ENCODE data around the gene TBX19. TPM values are rescaled to one million over a fixed set of nuclear protein-coding genes. Genes with fewer than 3 reads are reported as not detected.

Gene TBX19
- total RNA-seq, 1 donor from 2014 or later, result 1.3 TPM

- H3K4me3 ChIP-seq (ENCODE audit: low read depth, low read length), result no peak overlapping the region
- TF ChIP-seq CTCF (conservative IDR thresholded peaks at IDR 0.05; ENCODE audit: low read depth, low read length), result no peak
- DNase-seq (ENCODE audit: low read depth), result no peak
These were observed 20.3 kb upstream of the TBX19 start for GRCh38 chr1:168260393-168260792.

GRCh38 chr1:168261390-168261789 lies 19.3 kb upstream of the TBX19 start:
- TF ChIP-seq CTCF (conservative IDR thresholded peaks at IDR 0.05; ENCODE audit: low read depth, low read length), result no peak
- DNase-seq (ENCODE audit: low read depth), result no peak
- H3K4me3 ChIP-seq (ENCODE audit: low read depth, low read length), result no peak overlapping the region

GRCh38 chr1:168263130-168263529 lies 17.5 kb upstream of the TBX19 start:
- no peak overlapping the region for H3K4me3 ChIP-seq (ENCODE audit: low read depth, low read length)
- no peak for DNase-seq (ENCODE audit: low read depth)
- no peak for TF ChIP-seq CTCF (conservative IDR thresholded peaks at IDR 0.05; ENCODE audit: low read depth, low read length)

- no peak for TF ChIP-seq CTCF (conservative IDR thresholded peaks at IDR 0.05; ENCODE audit: low read depth, low read length)
- no peak overlapping the region for H3K4me3 ChIP-seq (ENCODE audit: low read depth, low read length)
- no peak for DNase-seq (ENCODE audit: low read depth)
These were observed 16.4 kb upstream of the TBX19 start for GRCh38 chr1:168264296-168264695.

GRCh38 chr1:168265596-168265995 lies 15.1 kb upstream of the TBX19 start:
- no peak overlapping the region for H3K4me3 ChIP-seq (ENCODE audit: low read depth, low read length)
- no peak for TF ChIP-seq CTCF (conservative IDR thresholded peaks at IDR 0.05; ENCODE audit: low read depth, low read length)
- DNase-seq (ENCODE audit: low read depth), result no peak

- no peak for TF ChIP-seq CTCF (conservative IDR thresholded peaks at IDR 0.05; ENCODE audit: low read depth, low read length)
These were observed 14.0 kb upstream of the TBX19 start for GRCh38 chr1:168266644-168267186.

GRCh38 chr1:168271636-168272035 lies 9.0 kb upstream of the TBX19 start:
- no peak for TF ChIP-seq CTCF (conservative IDR thresholded peaks at IDR 0.05; ENCODE audit: low read depth, low read length)
- DNase-seq (ENCODE audit: low read depth), result no peak
- no peak overlapping the region for H3K4me3 ChIP-seq (ENCODE audit: low read depth, low read length)

More at GRCh38 chr1:168266644-168267186, 14.0 kb upstream of the TBX19 start:
- no peak overlapping the region for H3K4me3 ChIP-seq (ENCODE audit: low read depth, low read length)
- DNase-seq (ENCODE audit: low read depth), result no peak

All from epithelial cell of proximal tubule (primary cell).